Measurements from ENCODE around the gene LAMC1.

Gene LAMC1

GRCh38 chr1:183093786-183094298 is 70.6 kb downstream of the LAMC1 start:
- H2BK12ac ChIP-seq (ENCODE audit: low read length), result no peak overlapping the region
- H3K4me1 ChIP-seq (ENCODE audit: control insufficient read depth in 1 of 2, insufficient read depth in 2 of 2, low read length in 2 of 2), result peaks cover 3 to 14% of the 10 kb centered on the region in 2 experiments
- no CpG with 5 or more reads among the region's 1 CpG for WGBS (ENCODE audit: extremely low coverage, insufficient coverage, insufficient read length)
- H3K4ac ChIP-seq (ENCODE audit: low read depth, low read length), result no peak overlapping the region
- H3K9ac ChIP-seq (ENCODE audit: low read length), result no peak overlapping the region
- H3K36me3 ChIP-seq (ENCODE audit: control insufficient read depth in 1 of 2, insufficient read depth in 2 of 2, low read length in 2 of 2), result no peaks in the 10 kb centered on the region
- no peak overlapping the region for H3K4me3 ChIP-seq (ENCODE audit: low read depth, low read length)
- no peak overlapping the region for H3K23ac ChIP-seq (ENCODE audit: low read length)
- no peak overlapping the region for H3K14ac ChIP-seq (ENCODE audit: low read length)
- no peaks in the 10 kb centered on the region for H3K79me1 ChIP-seq (ENCODE audit: low read length)
- no peak overlapping the region for H4K91ac ChIP-seq (ENCODE audit: low read depth, low read length)
- H2AFZ ChIP-seq (ENCODE audit: insufficient read depth, low read length, poor library complexity), result no peak overlapping the region
- H4K8ac ChIP-seq (ENCODE audit: low read depth, low read length), result no peak overlapping the region
- H3K27ac ChIP-seq (ENCODE audit: low read depth, low read length), result peak overlapping the region; percentile 58
- peak; percentile 89 to 94 for DNase-seq
- H3K27me3 ChIP-seq (ENCODE audit: insufficient read depth, low read length), result no peaks in the 10 kb centered on the region
- H3K4me2 ChIP-seq (ENCODE audit: low read length), result peak overlapping the region; percentile 31
- H2BK5ac ChIP-seq (ENCODE audit: low read depth, low read length, poor library complexity), result no peak overlapping the region
- no peak overlapping the region for H2AK5ac ChIP-seq (ENCODE audit: low read length)
- no peak overlapping the region for H3K18ac ChIP-seq (ENCODE audit: low read length)
- H3K79me2 ChIP-seq (ENCODE audit: control insufficient read depth, insufficient read depth, low read length, poor library complexity), result no peaks in the 10 kb centered on the region
- no peak overlapping the region for H2BK120ac ChIP-seq (ENCODE audit: insufficient read depth, low read length, poor library complexity)
- no peak overlapping the region for H4K12ac ChIP-seq (ENCODE audit: low read depth, low read length)
- H3K9me3 ChIP-seq (ENCODE audit: insufficient read depth, low read depth, low read length), result no peaks in the 10 kb centered on the region

- H4K8ac ChIP-seq (ENCODE audit: low read depth, low read length), result no peak overlapping the region
- 100% methylated on average over 2 of the region's 2 CpGs for WGBS (ENCODE audit: extremely low coverage, insufficient coverage, insufficient read length)
Measured at GRCh38 chr1:183094351-183094750, 71.1 kb downstream of the LAMC1 start.

GRCh38 chr1:183096351-183096750 is 73.1 kb downstream of the LAMC1 start:
- Histone ChIP-seq H2AK5ac (ENCODE audit: low read length) (no peak overlapping the region), H2AFZ (ENCODE audit: insufficient read depth, low read length, poor library complexity) (no peak overlapping the region), H3K27ac (ENCODE audit: low read depth, low read length) (no peak overlapping the region), H3K4me3 (ENCODE audit: low read depth, low read length) (no peak overlapping the region), H3K4me2 (ENCODE audit: low read length) (no peak overlapping the region), H3K9me3 (ENCODE audit: insufficient read depth, low read depth, low read length) (no peaks in the 10 kb centered on the region), H3K18ac (ENCODE audit: low read length) (no peak overlapping the region), H3K9ac (ENCODE audit: low read length) (no peak overlapping the region), H4K12ac (ENCODE audit: low read depth, low read length) (no peak overlapping the region), H3K27me3 (ENCODE audit: insufficient read depth, low read length) (no peaks in the 10 kb centered on the region), H4K91ac (ENCODE audit: low read depth, low read length) (no peak overlapping the region), H2BK120ac (ENCODE audit: insufficient read depth, low read length, poor library complexity) (no peak overlapping the region), H3K4me1 (ENCODE audit: control insufficient read depth in 1 of 2, insufficient read depth in 2 of 2, low read length in 2 of 2) (peaks cover 12 to 22% of the 10 kb centered on the region in 2 experiments), H2BK5ac (ENCODE audit: low read depth, low read length, poor library complexity) (no peak overlapping the region), H3K79me2 (ENCODE audit: control insufficient read depth, insufficient read depth, low read length, poor library complexity) (peaks cover 2% of the 10 kb centered on the region), H3K23ac (ENCODE audit: low read length) (no peak overlapping the region), H3K79me1 (ENCODE audit: low read length) (peaks cover 7% of the 10 kb centered on the region), H2BK12ac (ENCODE audit: low read length) (no peak overlapping the region), H4K8ac (ENCODE audit: low read depth, low read length) (no peak overlapping the region), H3K4ac (ENCODE audit: low read depth, low read length) (no peak overlapping the region), H3K14ac (ENCODE audit: low read length) (no peak overlapping the region), H3K36me3 (ENCODE audit: control insufficient read depth in 1 of 2, insufficient read depth in 2 of 2, low read length in 2 of 2) (no peaks in the 10 kb centered on the region)
- DNase-seq, result no peak
- WGBS (ENCODE audit: extremely low coverage, insufficient coverage, insufficient read length), result no CpG with 5 or more reads among the region's 2 CpGs

More at GRCh38 chr1:183094351-183094750, 71.1 kb downstream of the LAMC1 start:
- Histone ChIP-seq H3K18ac (ENCODE audit: low read length) (no peak overlapping the region), H2BK120ac (ENCODE audit: insufficient read depth, low read length, poor library complexity) (no peak overlapping the region), H3K14ac (ENCODE audit: low read length) (no peak overlapping the region), H4K12ac (ENCODE audit: low read depth, low read length) (no peak overlapping the region), H3K4me3 (ENCODE audit: low read depth, low read length) (no peak overlapping the region), H3K36me3 (ENCODE audit: control insufficient read depth in 1 of 2, insufficient read depth in 2 of 2, low read length in 2 of 2) (no peaks in the 10 kb centered on the region), H2AFZ (ENCODE audit: insufficient read depth, low read length, poor library complexity) (no peak overlapping the region), H3K9me3 (ENCODE audit: insufficient read depth, low read depth, low read length) (no peaks in the 10 kb centered on the region), H3K9ac (ENCODE audit: low read length) (no peak overlapping the region), H2BK12ac (ENCODE audit: low read length) (no peak overlapping the region), H3K4ac (ENCODE audit: low read depth, low read length) (no peak overlapping the region), H3K27ac (ENCODE audit: low read depth, low read length) (no peak overlapping the region), H3K79me1 (ENCODE audit: low read length) (no peaks in the 10 kb centered on the region), H2BK5ac (ENCODE audit: low read depth, low read length, poor library complexity) (no peak overlapping the region), H3K27me3 (ENCODE audit: insufficient read depth, low read length) (no peaks in the 10 kb centered on the region), H4K91ac (ENCODE audit: low read depth, low read length) (no peak overlapping the region), H3K4me2 (ENCODE audit: low read length) (peak overlapping the region; percentile 31), H3K23ac (ENCODE audit: low read length) (no peak overlapping the region), H2AK5ac (ENCODE audit: low read length) (no peak overlapping the region), H3K79me2 (ENCODE audit: control insufficient read depth, insufficient read depth, low read length, poor library complexity) (no peaks in the 10 kb centered on the region), H3K4me1 (ENCODE audit: control insufficient read depth in 1 of 2, insufficient read depth in 2 of 2, low read length in 2 of 2) (peaks cover 3 to 14% of the 10 kb centered on the region in 2 experiments)
- DNase-seq, result peak in 1 of 2 donors; percentile 20

GRCh38 chr1:183096894-183097293 is 73.7 kb downstream of the LAMC1 start:
- no peak for DNase-seq
- H2BK120ac ChIP-seq (ENCODE audit: insufficient read depth, low read length, poor library complexity), result no peak overlapping the region
- WGBS (ENCODE audit: extremely low coverage, insufficient coverage, insufficient read length), result no CpG with 5 or more reads among the region's 3 CpGs
- no peaks in the 10 kb centered on the region for H3K27me3 ChIP-seq (ENCODE audit: insufficient read depth, low read length)
- H3K79me1 ChIP-seq (ENCODE audit: low read length), result peaks cover 7% of the 10 kb centered on the region
- no peak overlapping the region for H4K91ac ChIP-seq (ENCODE audit: low read depth, low read length)
- H2AFZ ChIP-seq (ENCODE audit: insufficient read depth, low read length, poor library complexity), result no peak overlapping the region
- H3K36me3 ChIP-seq (ENCODE audit: control insufficient read depth in 1 of 2, insufficient read depth in 2 of 2, low read length in 2 of 2), result no peaks in the 10 kb centered on the region
- no peak overlapping the region for H4K12ac ChIP-seq (ENCODE audit: low read depth, low read length)
- no peak overlapping the region for H3K4me2 ChIP-seq (ENCODE audit: low read length)
- H3K18ac ChIP-seq (ENCODE audit: low read length), result no peak overlapping the region
- H3K4me3 ChIP-seq (ENCODE audit: low read depth, low read length), result no peak overlapping the region
- peaks cover 12 to 25% of the 10 kb centered on the region in 2 experiments for H3K4me1 ChIP-seq (ENCODE audit: control insufficient read depth in 1 of 2, insufficient read depth in 2 of 2, low read length in 2 of 2)
- H3K27ac ChIP-seq (ENCODE audit: low read depth, low read length), result no peak overlapping the region
- H3K79me2 ChIP-seq (ENCODE audit: control insufficient read depth, insufficient read depth, low read length, poor library complexity), result peaks cover 2% of the 10 kb centered on the region
- H2AK5ac ChIP-seq (ENCODE audit: low read length), result no peak overlapping the region
- H3K4ac ChIP-seq (ENCODE audit: low read depth, low read length), result no peak overlapping the region
- no peak overlapping the region for H3K14ac ChIP-seq (ENCODE audit: low read length)
- no peaks in the 10 kb centered on the region for H3K9me3 ChIP-seq (ENCODE audit: insufficient read depth, low read depth, low read length)
- H3K23ac ChIP-seq (ENCODE audit: low read length), result no peak overlapping the region
- H2BK12ac ChIP-seq (ENCODE audit: low read length), result no peak overlapping the region
- H2BK5ac ChIP-seq (ENCODE audit: low read depth, low read length, poor library complexity), result no peak overlapping the region
- H4K8ac ChIP-seq (ENCODE audit: low read depth, low read length), result no peak overlapping the region
- H3K9ac ChIP-seq (ENCODE audit: low read length), result no peak overlapping the region
